Measurements from ENCODE around the gene GHRHR.

Gene GHRHR

DNA sequence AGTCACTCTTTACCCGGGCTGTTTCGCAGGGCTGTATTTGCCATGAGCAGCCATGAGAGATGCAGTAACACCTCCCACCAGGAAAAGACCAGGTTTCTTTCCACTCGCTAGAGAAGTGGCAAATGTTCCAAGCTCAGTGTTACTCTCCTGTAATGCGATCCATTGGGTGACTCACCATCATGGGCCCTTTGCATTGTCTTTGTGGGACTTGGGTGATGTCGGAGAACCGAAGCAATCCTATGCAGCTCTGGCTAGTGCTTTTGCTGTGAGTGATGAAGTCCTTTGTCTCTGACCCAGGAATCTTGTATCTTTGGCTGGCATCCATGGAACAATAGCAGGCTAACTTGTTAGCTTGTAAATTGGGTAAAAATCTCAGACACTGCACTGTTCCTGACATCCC lies 40.0 kb downstream of the GHRHR start:
- no peak overlapping the region for H3K4me3 ChIP-seq (ENCODE audit: control insufficient read depth, low read depth, low read length)
- DNase-seq (ENCODE audit: low read depth), result no peak
- TF ChIP-seq, protein P1, sequence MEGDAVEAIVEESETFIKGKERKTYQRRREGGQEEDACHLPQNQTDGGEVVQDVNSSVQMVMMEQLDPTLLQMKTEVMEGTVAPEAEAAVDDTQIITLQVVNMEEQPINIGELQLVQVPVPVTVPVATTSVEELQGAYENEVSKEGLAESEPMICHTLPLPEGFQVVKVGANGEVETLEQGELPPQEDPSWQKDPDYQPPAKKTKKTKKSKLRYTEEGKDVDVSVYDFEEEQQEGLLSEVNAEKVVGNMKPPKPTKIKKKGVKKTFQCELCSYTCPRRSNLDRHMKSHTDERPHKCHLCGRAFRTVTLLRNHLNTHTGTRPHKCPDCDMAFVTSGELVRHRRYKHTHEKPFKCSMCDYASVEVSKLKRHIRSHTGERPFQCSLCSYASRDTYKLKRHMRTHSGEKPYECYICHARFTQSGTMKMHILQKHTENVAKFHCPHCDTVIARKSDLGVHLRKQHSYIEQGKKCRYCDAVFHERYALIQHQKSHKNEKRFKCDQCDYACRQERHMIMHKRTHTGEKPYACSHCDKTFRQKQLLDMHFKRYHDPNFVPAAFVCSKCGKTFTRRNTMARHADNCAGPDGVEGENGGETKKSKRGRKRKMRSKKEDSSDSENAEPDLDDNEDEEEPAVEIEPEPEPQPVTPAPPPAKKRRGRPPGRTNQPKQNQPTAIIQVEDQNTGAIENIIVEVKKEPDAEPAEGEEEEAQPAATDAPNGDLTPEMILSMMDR (IDR thresholded peaks at IDR 0.05; ENCODE audit: control insufficient read depth, insufficient read depth, low read depth, low read length, missing control alignments), result no peak

DNA sequence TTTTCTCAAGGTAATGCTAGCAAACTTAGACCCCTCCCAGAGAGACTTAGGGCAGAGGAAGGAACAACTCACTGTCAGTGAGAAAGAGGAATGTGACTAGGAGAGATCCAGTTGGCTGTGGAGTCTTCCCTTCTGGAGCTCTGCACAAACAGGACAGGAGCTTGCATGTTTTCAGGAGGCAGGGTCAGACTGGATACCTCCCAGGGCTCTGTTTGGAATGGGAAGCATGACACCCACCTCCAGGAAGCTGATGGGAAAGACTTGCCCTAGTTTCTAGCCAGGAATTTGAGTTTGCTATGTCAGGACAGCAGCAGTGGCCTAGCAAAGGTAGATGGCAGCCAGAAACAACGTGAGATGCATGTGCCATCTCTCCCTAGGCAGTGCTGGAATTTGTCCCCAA lies 40.6 kb downstream of the GHRHR start:
- TF ChIP-seq, protein P1 (IDR thresholded peaks at IDR 0.05; ENCODE audit: control insufficient read depth, insufficient read depth, low read depth, low read length, missing control alignments), result no peak
- no peak for DNase-seq (ENCODE audit: low read depth)

DNA sequence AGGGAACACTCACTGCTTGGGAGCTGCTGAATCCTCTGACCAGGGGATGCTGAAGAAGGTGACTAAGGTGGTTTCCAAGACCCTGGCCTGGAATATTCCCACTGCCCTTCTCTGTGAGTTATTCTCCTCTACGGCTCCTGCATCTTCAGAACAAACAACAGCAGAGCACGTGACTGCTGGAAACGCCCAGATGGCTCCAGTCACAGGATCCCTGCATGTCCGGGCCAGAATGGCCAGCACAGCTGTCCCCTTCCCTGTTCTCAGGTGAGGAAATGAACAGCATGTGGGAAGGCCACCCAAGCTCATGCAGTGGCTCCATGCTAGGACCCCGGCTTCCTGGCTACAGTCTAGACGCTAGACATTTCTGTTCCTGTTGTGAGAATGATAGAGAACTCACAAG lies 43.1 kb downstream of the GHRHR start:
- TF ChIP-seq, protein P1 (IDR thresholded peaks at IDR 0.05; ENCODE audit: control insufficient read depth, insufficient read depth, low read depth, low read length, missing control alignments), result no peak
- no peak for DNase-seq (ENCODE audit: low read depth)
- no peak overlapping the region for H3K4me3 ChIP-seq (ENCODE audit: control insufficient read depth, low read depth, low read length)

More for the DNA sequence above, 40.6 kb downstream of the GHRHR start:
- no peak overlapping the region for H3K4me3 ChIP-seq (ENCODE audit: control insufficient read depth, low read depth, low read length)

DNA sequence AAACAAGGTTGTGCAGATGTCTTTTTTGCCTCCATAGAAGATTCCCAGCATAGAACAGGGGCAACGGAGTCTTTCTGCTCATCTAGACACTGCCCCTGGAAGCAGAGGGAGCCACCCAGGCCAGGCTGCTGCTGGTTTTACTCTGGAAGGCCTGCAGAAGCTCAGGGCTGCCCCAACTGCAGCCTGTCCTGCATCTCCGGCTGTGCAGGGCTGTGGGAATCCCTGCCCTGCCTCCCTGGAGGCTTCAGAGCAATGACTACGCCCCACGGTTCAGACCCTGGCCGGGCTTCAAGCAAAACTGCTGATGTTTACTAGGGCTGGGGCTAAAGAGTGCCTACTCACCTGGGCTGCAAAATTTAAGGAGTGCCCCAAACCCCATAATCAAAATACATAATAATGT lies 43.9 kb downstream of the GHRHR start:
- TF ChIP-seq, protein P1 (IDR thresholded peaks at IDR 0.05; ENCODE audit: control insufficient read depth, insufficient read depth, low read depth, low read length, missing control alignments), result no peak

DNA sequence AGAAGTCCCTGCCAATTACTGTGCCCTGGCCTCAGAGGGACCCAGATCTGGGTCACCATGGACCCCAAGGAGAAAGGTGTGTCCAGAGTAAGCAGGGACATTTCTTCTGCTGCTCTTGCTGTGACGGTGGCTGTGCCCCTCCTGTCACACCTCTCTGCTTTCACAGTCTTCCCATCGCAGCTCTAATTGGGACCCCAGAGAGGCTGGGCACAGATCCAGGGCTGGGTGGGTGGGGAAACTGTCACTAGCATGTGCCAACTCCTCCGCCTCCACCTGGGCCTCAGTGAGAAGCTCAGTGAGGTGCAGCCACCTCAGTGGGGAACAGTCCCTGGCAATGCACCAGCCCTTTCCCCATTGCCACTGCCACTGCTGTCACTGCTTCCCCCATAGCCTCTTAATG lies 51.1 kb downstream of the GHRHR start:
- DNase-seq (ENCODE audit: low read depth), result no peak
- no peak overlapping the region for H3K4me3 ChIP-seq (ENCODE audit: control insufficient read depth, low read depth, low read length)
- TF ChIP-seq, protein P1 (IDR thresholded peaks at IDR 0.05; ENCODE audit: control insufficient read depth, insufficient read depth, low read depth, low read length, missing control alignments), result no peak

More for the DNA sequence above, 43.9 kb downstream of the GHRHR start:
- no peak for DNase-seq (ENCODE audit: low read depth)
- H3K4me3 ChIP-seq (ENCODE audit: control insufficient read depth, low read depth, low read length), result no peak overlapping the region

DNA sequence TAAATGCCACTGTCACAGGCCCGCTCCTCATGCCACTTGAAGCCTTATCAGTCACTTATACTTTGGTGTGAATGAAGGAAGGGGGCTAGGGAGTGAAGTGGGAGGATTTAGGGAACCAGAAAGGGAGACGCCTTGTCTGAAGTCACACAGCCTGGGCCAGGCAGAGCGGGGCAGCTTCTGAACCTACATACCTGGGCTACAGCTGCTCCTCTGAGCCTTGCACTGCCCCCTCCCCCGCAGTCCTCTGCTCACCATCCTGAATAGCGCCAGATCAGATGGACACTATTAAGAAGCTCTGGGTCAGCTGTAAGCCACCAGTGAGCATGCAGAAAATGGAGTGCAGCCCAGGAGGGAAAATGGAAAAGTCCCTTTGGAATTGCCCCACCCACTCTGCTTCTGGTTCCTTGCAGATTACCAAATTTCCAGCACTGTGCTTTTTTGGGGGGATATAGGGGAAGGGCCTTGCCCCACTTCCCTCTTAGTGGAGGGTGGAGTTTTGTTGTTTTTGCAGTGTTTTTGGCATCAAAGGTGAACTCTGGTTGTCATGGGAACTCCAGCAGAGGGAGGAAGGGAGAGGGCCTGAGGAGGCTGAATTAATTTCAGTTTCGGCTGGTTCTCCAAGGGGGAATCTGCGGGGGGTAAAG lies 53.4 kb downstream of the GHRHR start:
- TF ChIP-seq, protein P1 (IDR thresholded peaks at IDR 0.05; ENCODE audit: control insufficient read depth, insufficient read depth, low read depth, low read length, missing control alignments), result no peak
- no peak for DNase-seq (ENCODE audit: low read depth)

More for the DNA sequence above, 53.4 kb downstream of the GHRHR start:
- no peak overlapping the region for H3K4me3 ChIP-seq (ENCODE audit: control insufficient read depth, low read depth, low read length)

Data from AG09309 (cell line).